Measurements from ENCODE around the gene CD36.

CD36 gene

GRCh38 chr7:80641548-80641947, 3.1 kb downstream of the CD36 start:
- H3K27ac ChIP-seq (ENCODE audit: low read length): no peak overlapping the region
- H3K4me3 ChIP-seq (ENCODE audit: low read depth in 1 of 2, low read length in 2 of 2): no peak overlapping the region
- H3K4me1 ChIP-seq (ENCODE audit: control insufficient read depth in 1 of 2, insufficient read depth in 2 of 2, low read length in 2 of 2): peaks cover 5 to 8% of the 10 kb centered on the region in 2 donors
- no peaks in the 10 kb centered on the region for H3K36me3 ChIP-seq (ENCODE audit: control insufficient read depth in 1 of 2, insufficient read depth in 2 of 2, low read length in 2 of 2)
- no peaks in the 10 kb centered on the region for H3K9me3 ChIP-seq (ENCODE audit: control insufficient read depth in 1 of 2, low read length in 2 of 2)
- no peaks in the 10 kb centered on the region for H3K27me3 ChIP-seq (ENCODE audit: low read depth, low read length)

- peaks cover 4 to 5% of the 10 kb centered on the region in 2 donors for H3K4me1 ChIP-seq (ENCODE audit: control insufficient read depth in 1 of 2, insufficient read depth in 2 of 2, low read length in 2 of 2)
- H3K27me3 ChIP-seq (ENCODE audit: low read depth, low read length): no peaks in the 10 kb centered on the region
- no peak overlapping the region for H3K4me3 ChIP-seq (ENCODE audit: low read depth in 1 of 2, low read length in 2 of 2)
- no peaks in the 10 kb centered on the region for H3K36me3 ChIP-seq (ENCODE audit: control insufficient read depth in 1 of 2, insufficient read depth in 2 of 2, low read length in 2 of 2)
- H3K27ac ChIP-seq (ENCODE audit: low read length): no peak overlapping the region
- no peaks in the 10 kb centered on the region for H3K9me3 ChIP-seq (ENCODE audit: control insufficient read depth in 1 of 2, low read length in 2 of 2)
These were observed 4.4 kb downstream of the CD36 start for GRCh38 chr7:80642871-80643270.

GRCh38 chr7:80643336-80643915, 5.0 kb downstream of the CD36 start:
- Histone ChIP-seq H3K9me3 (ENCODE audit: control insufficient read depth in 1 of 2, low read length in 2 of 2) (no peaks in the 10 kb centered on the region), H3K36me3 (ENCODE audit: control insufficient read depth in 1 of 2, insufficient read depth in 2 of 2, low read length in 2 of 2) (no peaks in the 10 kb centered on the region), H3K27me3 (ENCODE audit: low read depth, low read length) (no peaks in the 10 kb centered on the region), H3K27ac (ENCODE audit: low read length) (no peak overlapping the region), H3K4me3 (ENCODE audit: low read depth in 1 of 2, low read length in 2 of 2) (no peak overlapping the region), H3K4me1 (ENCODE audit: control insufficient read depth in 1 of 2, insufficient read depth in 2 of 2, low read length in 2 of 2) (peaks cover 4 to 5% of the 10 kb centered on the region in 2 donors)

- Histone ChIP-seq H3K27ac (ENCODE audit: low read length) (no peak overlapping the region), H3K27me3 (ENCODE audit: low read depth, low read length) (no peaks in the 10 kb centered on the region), H3K36me3 (ENCODE audit: control insufficient read depth in 1 of 2, insufficient read depth in 2 of 2, low read length in 2 of 2) (no peaks in the 10 kb centered on the region), H3K4me3 (ENCODE audit: low read depth in 1 of 2, low read length in 2 of 2) (no peak overlapping the region), H3K4me1 (ENCODE audit: control insufficient read depth in 1 of 2, insufficient read depth in 2 of 2, low read length in 2 of 2) (peaks cover 4 to 5% of the 10 kb centered on the region in 2 donors), H3K9me3 (ENCODE audit: control insufficient read depth in 1 of 2, low read length in 2 of 2) (no peaks in the 10 kb centered on the region)
These were observed 5.6 kb downstream of the CD36 start for GRCh38 chr7:80644054-80644453.

GRCh38 chr7:80646083-80646865, 7.8 kb downstream of the CD36 start:
- H3K27ac ChIP-seq (ENCODE audit: low read length): no peak overlapping the region
- peaks cover 4 to 5% of the 10 kb centered on the region in 2 donors for H3K4me1 ChIP-seq (ENCODE audit: control insufficient read depth in 1 of 2, insufficient read depth in 2 of 2, low read length in 2 of 2)
- H3K36me3 ChIP-seq (ENCODE audit: control insufficient read depth in 1 of 2, insufficient read depth in 2 of 2, low read length in 2 of 2): no peaks in the 10 kb centered on the region
- no peaks in the 10 kb centered on the region for H3K27me3 ChIP-seq (ENCODE audit: low read depth, low read length)
- no peaks in the 10 kb centered on the region for H3K9me3 ChIP-seq (ENCODE audit: control insufficient read depth in 1 of 2, low read length in 2 of 2)
- H3K4me3 ChIP-seq (ENCODE audit: low read depth in 1 of 2, low read length in 2 of 2): peak overlapping the region in 1 of 2 donors; percentile 9

GRCh38 chr7:80647436-80647835, 9.0 kb downstream of the CD36 start:
- Histone ChIP-seq H3K4me3 (ENCODE audit: low read depth in 1 of 2, low read length in 2 of 2) (no peak overlapping the region), H3K9me3 (ENCODE audit: control insufficient read depth in 1 of 2, low read length in 2 of 2) (no peaks in the 10 kb centered on the region), H3K4me1 (ENCODE audit: control insufficient read depth in 1 of 2, insufficient read depth in 2 of 2, low read length in 2 of 2) (peaks cover 4 to 5% of the 10 kb centered on the region in 2 donors), H3K36me3 (ENCODE audit: control insufficient read depth in 1 of 2, insufficient read depth in 2 of 2, low read length in 2 of 2) (no peaks in the 10 kb centered on the region), H3K27ac (ENCODE audit: low read length) (no peak overlapping the region), H3K27me3 (ENCODE audit: low read depth, low read length) (no peaks in the 10 kb centered on the region)

- peaks cover 0 to 5% of the 10 kb centered on the region in 2 donors for H3K4me1 ChIP-seq (ENCODE audit: control insufficient read depth in 1 of 2, insufficient read depth in 2 of 2, low read length in 2 of 2)
- H3K9me3 ChIP-seq (ENCODE audit: control insufficient read depth in 1 of 2, low read length in 2 of 2): no peaks in the 10 kb centered on the region
- no peak overlapping the region for H3K4me3 ChIP-seq (ENCODE audit: low read depth in 1 of 2, low read length in 2 of 2)
- H3K27ac ChIP-seq (ENCODE audit: low read length): no peak overlapping the region
- H3K27me3 ChIP-seq (ENCODE audit: low read depth, low read length): no peaks in the 10 kb centered on the region
- H3K36me3 ChIP-seq (ENCODE audit: control insufficient read depth in 1 of 2, insufficient read depth in 2 of 2, low read length in 2 of 2): no peaks in the 10 kb centered on the region
These were observed 9.7 kb downstream of the CD36 start for GRCh38 chr7:80648031-80648600.

GRCh38 chr7:80649011-80649410, 10.6 kb downstream of the CD36 start:
- Histone ChIP-seq H3K27me3 (ENCODE audit: low read depth, low read length) (no peaks in the 10 kb centered on the region), H3K9me3 (ENCODE audit: control insufficient read depth in 1 of 2, low read length in 2 of 2) (no peaks in the 10 kb centered on the region), H3K4me1 (ENCODE audit: control insufficient read depth in 1 of 2, insufficient read depth in 2 of 2, low read length in 2 of 2) (no peaks in the 10 kb centered on the region), H3K36me3 (ENCODE audit: control insufficient read depth in 1 of 2, insufficient read depth in 2 of 2, low read length in 2 of 2) (no peaks in the 10 kb centered on the region), H3K4me3 (ENCODE audit: low read depth in 1 of 2, low read length in 2 of 2) (no peak overlapping the region), H3K27ac (ENCODE audit: low read length) (no peak overlapping the region)

GRCh38 chr7:80650030-80650429, 11.6 kb downstream of the CD36 start:
- no peaks in the 10 kb centered on the region for H3K27me3 ChIP-seq (ENCODE audit: low read depth, low read length)
- H3K4me1 ChIP-seq (ENCODE audit: control insufficient read depth in 1 of 2, insufficient read depth in 2 of 2, low read length in 2 of 2): no peaks in the 10 kb centered on the region
- H3K9me3 ChIP-seq (ENCODE audit: control insufficient read depth in 1 of 2, low read length in 2 of 2): no peaks in the 10 kb centered on the region
- no peaks in the 10 kb centered on the region for H3K36me3 ChIP-seq (ENCODE audit: control insufficient read depth in 1 of 2, insufficient read depth in 2 of 2, low read length in 2 of 2)
- H3K4me3 ChIP-seq (ENCODE audit: low read depth in 1 of 2, low read length in 2 of 2): no peak overlapping the region
- no peak overlapping the region for H3K27ac ChIP-seq (ENCODE audit: low read length)

- H3K27ac ChIP-seq (ENCODE audit: low read length): no peak overlapping the region
These were observed 13.0 kb downstream of the CD36 start for GRCh38 chr7:80651471-80651870.

GRCh38 chr7:80653244-80653643, 14.8 kb downstream of the CD36 start:
- H3K27me3 ChIP-seq (ENCODE audit: low read depth, low read length): no peaks in the 10 kb centered on the region
- H3K4me3 ChIP-seq (ENCODE audit: low read depth in 1 of 2, low read length in 2 of 2): no peak overlapping the region
- H3K4me1 ChIP-seq (ENCODE audit: control insufficient read depth in 1 of 2, insufficient read depth in 2 of 2, low read length in 2 of 2): no peaks in the 10 kb centered on the region
- no peak overlapping the region for H3K27ac ChIP-seq (ENCODE audit: low read length)
- H3K9me3 ChIP-seq (ENCODE audit: control insufficient read depth in 1 of 2, low read length in 2 of 2): no peaks in the 10 kb centered on the region
- H3K36me3 ChIP-seq (ENCODE audit: control insufficient read depth in 1 of 2, insufficient read depth in 2 of 2, low read length in 2 of 2): no peaks in the 10 kb centered on the region

More at GRCh38 chr7:80651471-80651870, 13.0 kb downstream of the CD36 start:
- H3K9me3 ChIP-seq (ENCODE audit: control insufficient read depth in 1 of 2, low read length in 2 of 2): no peaks in the 10 kb centered on the region
- H3K27me3 ChIP-seq (ENCODE audit: low read depth, low read length): no peaks in the 10 kb centered on the region
- no peaks in the 10 kb centered on the region for H3K36me3 ChIP-seq (ENCODE audit: control insufficient read depth in 1 of 2, insufficient read depth in 2 of 2, low read length in 2 of 2)
- H3K4me3 ChIP-seq (ENCODE audit: low read depth in 1 of 2, low read length in 2 of 2): no peak overlapping the region
- H3K4me1 ChIP-seq (ENCODE audit: control insufficient read depth in 1 of 2, insufficient read depth in 2 of 2, low read length in 2 of 2): no peaks in the 10 kb centered on the region

Measured in muscle layer of duodenum (tissue), 2 donors.